GM12892 (cell line): ENCODE results near the gene ARID1B.

Experiments used
- POLR2A ChIP-seq: IDR thresholded peaks from 2 replicates; pipeline ENCODE4 v1.6.1; 2011; ENCODE audit warnings: low read depth, low read length, control low read depth
- POLR2AphosphoS5 ChIP-seq: IDR thresholded peaks from 2 replicates; pipeline ENCODE4 v1.6.1; 2011; ENCODE audit warnings: low read depth, low read length, control low read depth
- TAF1 ChIP-seq: IDR thresholded peaks from 2 replicates; pipeline ENCODE4 v1.6.1; 2011; ENCODE audit warnings: low read depth, mild to moderate bottlenecking, control low read depth, low read length, borderline replicate concordance

DNA sequence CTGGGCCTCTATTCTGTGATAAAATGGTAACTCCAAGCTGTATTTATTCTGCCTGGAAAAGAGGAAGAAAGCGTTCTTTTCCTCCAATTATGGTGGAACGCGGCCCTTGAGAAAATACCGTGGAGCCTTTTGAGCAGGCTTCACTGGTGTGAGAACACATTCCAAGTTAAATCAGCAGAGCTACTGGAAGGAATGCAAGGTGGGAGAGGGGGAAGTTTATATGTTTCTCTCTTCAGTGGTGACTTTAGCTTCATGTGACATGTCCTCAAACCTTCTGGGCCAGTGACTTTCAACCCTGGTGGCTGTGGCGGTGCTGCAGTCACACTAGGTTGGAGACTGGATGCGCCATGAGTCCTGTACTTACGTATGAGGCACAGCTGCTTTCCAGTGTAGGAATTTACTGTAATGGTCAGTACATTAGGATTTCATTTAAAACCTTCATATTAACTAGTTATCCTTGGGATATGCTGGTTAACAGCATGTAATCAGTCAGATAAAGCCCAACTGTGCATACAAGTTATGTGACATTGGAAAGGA is 221.7 kb downstream of the ARID1B start:
- TF ChIP-seq POLR2A (no peak), POLR2AphosphoS5 (no peak), TAF1 (no peak)
